ENCODE measurements around the gene B2M. TPM values are rescaled to one million over a fixed set of nuclear protein-coding genes. Genes with fewer than 3 reads are reported as not detected.

Gene B2M
- total and polyA plus RNA-seq, 2 donors (not counting 1 experiment from before 2014, with no cell fraction given), result 3,981 to 17,989 TPM

DNA sequence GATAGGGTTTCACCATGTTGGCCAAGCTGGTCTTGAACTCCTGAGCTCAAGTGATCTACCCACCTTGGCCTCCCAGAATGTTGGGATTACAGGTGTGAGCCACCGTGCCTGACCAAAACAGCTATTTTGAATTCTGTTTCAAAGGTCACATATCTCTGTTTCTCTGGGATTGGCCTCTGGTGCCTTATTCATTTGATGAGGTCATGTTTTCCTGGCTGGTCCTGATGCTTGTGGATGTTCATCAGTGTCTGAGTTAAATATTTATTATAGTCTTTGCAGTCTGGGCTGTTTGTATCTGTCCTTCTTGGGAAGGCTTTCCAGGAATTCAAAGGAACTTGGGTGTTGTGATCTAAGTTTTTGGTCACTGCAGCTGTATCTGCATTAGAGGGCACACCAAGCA is 5.3 kb upstream of the B2M start:
- TF ChIP-seq, protein P1, sequence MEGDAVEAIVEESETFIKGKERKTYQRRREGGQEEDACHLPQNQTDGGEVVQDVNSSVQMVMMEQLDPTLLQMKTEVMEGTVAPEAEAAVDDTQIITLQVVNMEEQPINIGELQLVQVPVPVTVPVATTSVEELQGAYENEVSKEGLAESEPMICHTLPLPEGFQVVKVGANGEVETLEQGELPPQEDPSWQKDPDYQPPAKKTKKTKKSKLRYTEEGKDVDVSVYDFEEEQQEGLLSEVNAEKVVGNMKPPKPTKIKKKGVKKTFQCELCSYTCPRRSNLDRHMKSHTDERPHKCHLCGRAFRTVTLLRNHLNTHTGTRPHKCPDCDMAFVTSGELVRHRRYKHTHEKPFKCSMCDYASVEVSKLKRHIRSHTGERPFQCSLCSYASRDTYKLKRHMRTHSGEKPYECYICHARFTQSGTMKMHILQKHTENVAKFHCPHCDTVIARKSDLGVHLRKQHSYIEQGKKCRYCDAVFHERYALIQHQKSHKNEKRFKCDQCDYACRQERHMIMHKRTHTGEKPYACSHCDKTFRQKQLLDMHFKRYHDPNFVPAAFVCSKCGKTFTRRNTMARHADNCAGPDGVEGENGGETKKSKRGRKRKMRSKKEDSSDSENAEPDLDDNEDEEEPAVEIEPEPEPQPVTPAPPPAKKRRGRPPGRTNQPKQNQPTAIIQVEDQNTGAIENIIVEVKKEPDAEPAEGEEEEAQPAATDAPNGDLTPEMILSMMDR (IDR thresholded peaks at IDR 0.05), result no peak
- no peak for TF ChIP-seq EZH2 (IDR thresholded peaks at IDR 0.05; ENCODE audit: borderline replicate concordance, insufficient read depth, low read depth, low read length, poor library complexity, severe bottlenecking)
- H2AFZ ChIP-seq (ENCODE audit: insufficient read depth, low read depth, low read length, poor library complexity, severe bottlenecking), result no peak overlapping the region
- H3K36me3 ChIP-seq (replicated peaks in 1 of 2; ENCODE audit: control extremely low read depth in 1 of 2, control insufficient read depth in 1 of 2, extremely low read depth in 1 of 2, insufficient read depth in 2 of 2, low read length in 1 of 2), result peaks cover 0 to 9% of the 10 kb centered on the region in 2 experiments
- H4K20me1 ChIP-seq (ENCODE audit: control insufficient read depth, insufficient read depth, low read length, poor library complexity, severe bottlenecking), result no peaks in the 10 kb centered on the region
- 100% methylated on average over 1 of the region's 1 CpG for WGBS (ENCODE audit: insufficient coverage)
- peaks cover 0 to 13% (median 2%) of the 10 kb centered on the region in 3 donors for H3K9me3 ChIP-seq (ENCODE audit: control extremely low read depth in 1 of 3, control insufficient read depth in 2 of 3, insufficient read depth in 1 of 3, low read length in 2 of 3)
- CTCF ChIA-PET, result interaction anchor here (1.3 to 1.9 kb wide), 2 partner anchors 29 to 32 kb away, joined by 4 to 7 read pairs; no protein-coding TSS in a partner anchor
- H3K4me1 ChIP-seq (ENCODE audit: control insufficient read depth in 2 of 2, insufficient read depth in 2 of 2, low read length in 2 of 2), result peaks cover 12 to 13% of the 10 kb centered on the region in 2 donors
- peaks cover 23% of the 10 kb centered on the region for H3K4me1 Mint-ChIP-seq
- H3K4me3 Mint-ChIP-seq, result no peak overlapping the region
- POLR2A ChIA-PET, result interaction anchor here (1.6 to 34.6 kb wide), 2 partner anchors 13 to 38 kb away, joined by 3 to 819 read pairs; partner anchors contain the start of gene SPG11
- no peaks in the 10 kb centered on the region for H3K27me3 ChIP-seq (replicated peaks in 1 of 4; ENCODE audit: control extremely low read depth in 1 of 4, control insufficient read depth in 3 of 4, insufficient read depth in 4 of 4, low read length in 3 of 4)
- H3K4me3 ChIP-seq (ENCODE audit: control extremely low read depth in 1 of 5, extremely low read depth in 1 of 5, insufficient read depth in 1 of 5, low read depth in 2 of 5, low read length in 4 of 5), result no peak overlapping the region
- H3K27ac Mint-ChIP-seq, result no peak overlapping the region
- peaks cover 42% of the 10 kb centered on the region for H3K79me2 ChIP-seq (ENCODE audit: control insufficient read depth, insufficient read depth, low read length)
- H3K27me3 Mint-ChIP-seq, result no peaks in the 10 kb centered on the region
- ATAC-seq (ENCODE audit: low read depth) (no peak), DNase-seq (no peak)
- no peaks in the 10 kb centered on the region for H3K9me3 Mint-ChIP-seq (ENCODE audit: insufficient read depth)
- intact Hi-C loops (cut with micrococcal nuclease), result no loop called here
- no peak overlapping the region for H3K4me2 ChIP-seq (replicated peaks; ENCODE audit: low read depth, low read length, poor library complexity, severe bottlenecking)
- H3K27ac ChIP-seq (ENCODE audit: low read length in 2 of 2), result no peak overlapping the region
- H3K9ac ChIP-seq (ENCODE audit: low read length), result no peak overlapping the region

DNA sequence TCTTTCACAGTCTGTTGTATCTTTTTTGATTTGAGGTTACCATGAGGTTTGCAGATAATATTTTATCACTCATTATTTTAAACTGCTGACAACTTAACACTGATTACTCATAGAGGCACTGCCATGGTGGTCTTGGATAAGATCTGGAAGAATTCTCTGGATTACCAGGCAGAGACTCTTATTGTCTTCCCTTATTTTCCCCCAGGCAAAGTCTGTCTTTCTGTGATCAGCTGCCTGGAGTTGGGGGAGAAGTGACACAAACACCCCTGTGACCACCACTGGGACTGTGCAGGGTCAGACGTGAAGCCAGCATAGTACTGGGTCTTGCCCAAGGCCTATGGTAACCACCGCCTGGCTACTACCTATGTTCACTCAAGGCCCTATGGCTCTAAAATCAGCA is 4.9 kb upstream of the B2M start:
- H4K20me1 ChIP-seq (ENCODE audit: control insufficient read depth, insufficient read depth, low read length, poor library complexity, severe bottlenecking), result peaks cover under 1% of the 10 kb centered on the region
- H3K27me3 ChIP-seq (replicated peaks in 1 of 4; ENCODE audit: control extremely low read depth in 1 of 4, control insufficient read depth in 3 of 4, insufficient read depth in 4 of 4, low read length in 3 of 4), result no peaks in the 10 kb centered on the region
- peaks cover 23% of the 10 kb centered on the region for H3K4me1 Mint-ChIP-seq
- no peaks in the 10 kb centered on the region for H3K9me3 Mint-ChIP-seq (ENCODE audit: insufficient read depth)
- H3K27ac ChIP-seq (ENCODE audit: low read length in 2 of 2), result no peak overlapping the region
- no peak overlapping the region for H2AFZ ChIP-seq (ENCODE audit: insufficient read depth, low read depth, low read length, poor library complexity, severe bottlenecking)
- H3K4me3 ChIP-seq (ENCODE audit: control extremely low read depth in 1 of 5, extremely low read depth in 1 of 5, insufficient read depth in 1 of 5, low read depth in 2 of 5, low read length in 4 of 5), result no peak overlapping the region
- H3K4me2 ChIP-seq (replicated peaks; ENCODE audit: low read depth, low read length, poor library complexity, severe bottlenecking), result no peak overlapping the region
- H3K9me3 ChIP-seq (ENCODE audit: control extremely low read depth in 1 of 3, control insufficient read depth in 2 of 3, insufficient read depth in 1 of 3, low read length in 2 of 3), result peaks cover 0 to 13% (median 2%) of the 10 kb centered on the region in 3 donors
- peaks cover 0 to 9% of the 10 kb centered on the region in 2 experiments for H3K36me3 ChIP-seq (replicated peaks in 1 of 2; ENCODE audit: control extremely low read depth in 1 of 2, control insufficient read depth in 1 of 2, extremely low read depth in 1 of 2, insufficient read depth in 2 of 2, low read length in 1 of 2)
- no peak for ATAC-seq (ENCODE audit: low read depth)
- 100% methylated on average over 2 of the region's 2 CpGs for WGBS (ENCODE audit: insufficient coverage)
- H3K79me2 ChIP-seq (ENCODE audit: control insufficient read depth, insufficient read depth, low read length), result peaks cover 45% of the 10 kb centered on the region
- CTCF ChIA-PET, result interaction anchor here (0.9 to 2.9 kb wide), 4 partner anchors 29 to 129 kb away, joined by 3 to 14 read pairs (median 6); partner anchors contain the start of gene SPG11
- H3K27ac Mint-ChIP-seq, result no peak overlapping the region
- H3K4me1 ChIP-seq (ENCODE audit: control insufficient read depth in 2 of 2, insufficient read depth in 2 of 2, low read length in 2 of 2), result peaks cover 12 to 13% of the 10 kb centered on the region in 2 donors
- no peak overlapping the region for H3K4me3 Mint-ChIP-seq
- POLR2A ChIA-PET, result interaction anchor here (1.6 to 34.6 kb wide), 2 partner anchors 14 to 39 kb away, joined by 3 to 819 read pairs; partner anchors contain the start of gene SPG11
- no peak for DNase-seq
- intact Hi-C loops (cut with micrococcal nuclease), result no loop called here
- TF ChIP-seq EZH2 (IDR thresholded peaks at IDR 0.05; ENCODE audit: borderline replicate concordance, insufficient read depth, low read depth, low read length, poor library complexity, severe bottlenecking), result no peak
- TF ChIP-seq, protein P1 (IDR thresholded peaks at IDR 0.05), result no peak
- H3K27me3 Mint-ChIP-seq, result no peaks in the 10 kb centered on the region
- H3K9ac ChIP-seq (ENCODE audit: low read length), result no peak overlapping the region
